ENCODE data around the gene HOXA10. TPM values are rescaled to one million over a fixed set of nuclear protein-coding genes. Genes with fewer than 3 reads are reported as not detected.

Gene HOXA10
- total RNA-seq, 1 experiment from 2014 or later: not detected

GRCh38 chr7:27214239-27214950, 40.3 kb upstream of the HOXA10 start:
- DNase-seq (ENCODE audit: low spot score): no peak
- ChIA-PET POLR2A (ENCODE audit: low non-redundant PET) (no interaction called here), CTCF (no interaction called here)
- intact Hi-C loops (cut with micrococcal nuclease; ENCODE audit: unreplicated experiment): loop anchor here (5.0 kb wide), 1 partner anchor 363 kb away; no protein-coding TSS in a partner anchor
- Histone ChIP-seq H3K4me1 (ENCODE audit: insufficient read depth, low read length, poor library complexity, severe bottlenecking) (no peaks in the 10 kb centered on the region), H3K36me3 (ENCODE audit: insufficient read depth, low read length, poor library complexity, severe bottlenecking) (no peaks in the 10 kb centered on the region), H3K9me3 (ENCODE audit: low read depth, low read length, poor library complexity, severe bottlenecking) (no peaks in the 10 kb centered on the region), H3K27me3 (replicated peaks; ENCODE audit: insufficient read depth, low read depth, low read length, poor library complexity) (peaks cover 44% of the 10 kb centered on the region), H3K27ac (ENCODE audit: low read depth, low read length, poor library complexity, severe bottlenecking) (no peak overlapping the region), H3K4me3 (ENCODE audit: low read depth, low read length, poor library complexity, severe bottlenecking) (no peak overlapping the region)
- TF ChIP-seq, protein P1, sequence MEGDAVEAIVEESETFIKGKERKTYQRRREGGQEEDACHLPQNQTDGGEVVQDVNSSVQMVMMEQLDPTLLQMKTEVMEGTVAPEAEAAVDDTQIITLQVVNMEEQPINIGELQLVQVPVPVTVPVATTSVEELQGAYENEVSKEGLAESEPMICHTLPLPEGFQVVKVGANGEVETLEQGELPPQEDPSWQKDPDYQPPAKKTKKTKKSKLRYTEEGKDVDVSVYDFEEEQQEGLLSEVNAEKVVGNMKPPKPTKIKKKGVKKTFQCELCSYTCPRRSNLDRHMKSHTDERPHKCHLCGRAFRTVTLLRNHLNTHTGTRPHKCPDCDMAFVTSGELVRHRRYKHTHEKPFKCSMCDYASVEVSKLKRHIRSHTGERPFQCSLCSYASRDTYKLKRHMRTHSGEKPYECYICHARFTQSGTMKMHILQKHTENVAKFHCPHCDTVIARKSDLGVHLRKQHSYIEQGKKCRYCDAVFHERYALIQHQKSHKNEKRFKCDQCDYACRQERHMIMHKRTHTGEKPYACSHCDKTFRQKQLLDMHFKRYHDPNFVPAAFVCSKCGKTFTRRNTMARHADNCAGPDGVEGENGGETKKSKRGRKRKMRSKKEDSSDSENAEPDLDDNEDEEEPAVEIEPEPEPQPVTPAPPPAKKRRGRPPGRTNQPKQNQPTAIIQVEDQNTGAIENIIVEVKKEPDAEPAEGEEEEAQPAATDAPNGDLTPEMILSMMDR (conservative IDR thresholded peaks at IDR 0.05; ENCODE audit: low read depth, low read length): no peak
- no peak for TF ChIP-seq EZH2 (IDR thresholded peaks at IDR 0.05; ENCODE audit: borderline replicate concordance, low read depth, low read length, poor library complexity, severe bottlenecking)
- BruUV-seq (replicated peaks): no TSS peak

GRCh38 chr7:27213433-27214238, 39.5 kb upstream of the HOXA10 start:
- no peak for DNase-seq (ENCODE audit: low spot score)
- CTCF ChIA-PET: no interaction called here
- TF ChIP-seq, protein P1 (conservative IDR thresholded peaks at IDR 0.05; ENCODE audit: low read depth, low read length): no peak
- TF ChIP-seq EZH2 (IDR thresholded peaks at IDR 0.05; ENCODE audit: borderline replicate concordance, low read depth, low read length, poor library complexity, severe bottlenecking): no peak
- Histone ChIP-seq H3K27me3 (replicated peaks; ENCODE audit: insufficient read depth, low read depth, low read length, poor library complexity) (peaks cover 50% of the 10 kb centered on the region), H3K27ac (ENCODE audit: low read depth, low read length, poor library complexity, severe bottlenecking) (no peak overlapping the region), H3K9me3 (ENCODE audit: low read depth, low read length, poor library complexity, severe bottlenecking) (no peaks in the 10 kb centered on the region), H3K36me3 (ENCODE audit: insufficient read depth, low read length, poor library complexity, severe bottlenecking) (no peaks in the 10 kb centered on the region), H3K4me3 (ENCODE audit: low read depth, low read length, poor library complexity, severe bottlenecking) (no peak overlapping the region), H3K4me1 (ENCODE audit: insufficient read depth, low read length, poor library complexity, severe bottlenecking) (no peaks in the 10 kb centered on the region)
- POLR2A ChIA-PET (ENCODE audit: low non-redundant PET): no interaction called here
- intact Hi-C loops (cut with micrococcal nuclease; ENCODE audit: unreplicated experiment): loop anchor here (5.0 kb wide), 1 partner anchor 364 kb away; no protein-coding TSS in a partner anchor
- no TSS peak for BruUV-seq (replicated peaks)

DNA sequence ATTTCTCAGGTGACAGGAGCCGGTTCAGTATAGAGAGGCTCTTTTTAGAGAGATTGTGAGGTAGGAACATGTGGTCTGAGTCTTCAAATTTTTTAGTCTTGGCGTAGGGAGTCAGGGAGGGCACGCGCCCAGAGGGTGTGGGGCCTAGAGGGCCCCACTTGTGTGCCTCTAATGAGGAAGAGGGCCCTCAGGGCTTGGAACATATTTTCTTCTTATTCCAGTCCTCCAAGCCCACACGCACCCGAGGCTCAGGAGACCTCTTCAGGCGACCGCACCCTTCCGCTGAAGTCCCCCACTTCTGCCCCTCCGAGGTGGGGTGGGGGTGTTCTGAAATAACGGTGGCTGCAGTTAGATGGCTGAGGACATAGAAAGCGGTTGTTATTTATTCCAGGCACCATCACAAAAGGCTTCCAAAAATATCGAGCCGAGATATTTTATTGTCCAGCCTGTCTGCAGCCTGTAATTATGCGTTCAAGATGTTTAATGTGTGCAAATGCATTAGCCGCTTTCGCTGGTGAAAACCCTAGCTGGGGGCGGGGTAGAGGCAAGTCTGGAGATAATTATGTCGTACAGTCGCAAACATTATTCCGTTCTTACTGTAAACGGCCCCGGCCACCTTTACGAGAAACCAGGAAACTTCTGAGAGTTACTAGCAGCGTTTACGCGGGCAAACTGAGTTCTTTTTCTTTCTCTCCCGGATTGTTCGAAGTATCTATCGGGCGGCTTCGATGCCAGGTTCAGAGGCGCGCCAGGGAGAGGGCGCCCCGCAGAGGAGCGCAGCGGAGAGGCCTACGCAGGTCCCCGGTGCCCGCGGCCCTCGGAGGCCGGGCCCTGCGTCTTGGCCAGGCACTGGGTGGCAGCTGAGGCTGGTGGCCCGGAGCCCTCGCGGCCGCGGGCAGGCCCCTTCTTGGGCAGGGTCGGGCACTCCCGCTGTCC, 38.6 kb upstream of the HOXA10 start:
- no TSS peak for BruUV-seq (replicated peaks)
- TF ChIP-seq, protein P1 (conservative IDR thresholded peaks at IDR 0.05; ENCODE audit: low read depth, low read length): no peak
- no peak for TF ChIP-seq EZH2 (IDR thresholded peaks at IDR 0.05; ENCODE audit: borderline replicate concordance, low read depth, low read length, poor library complexity, severe bottlenecking)
- no peak overlapping the region for H3K4me3 ChIP-seq (ENCODE audit: low read depth, low read length, poor library complexity, severe bottlenecking)
- DNase-seq (ENCODE audit: low spot score): no peak
- no peaks in the 10 kb centered on the region for H3K36me3 ChIP-seq (ENCODE audit: insufficient read depth, low read length, poor library complexity, severe bottlenecking)
- H3K27me3 ChIP-seq (replicated peaks; ENCODE audit: insufficient read depth, low read depth, low read length, poor library complexity): peaks cover 59% of the 10 kb centered on the region
- intact Hi-C loops (cut with micrococcal nuclease; ENCODE audit: unreplicated experiment): loop anchor here (5.0 kb wide), 1 partner anchor 365 kb away; no protein-coding TSS in a partner anchor
- H3K9me3 ChIP-seq (ENCODE audit: low read depth, low read length, poor library complexity, severe bottlenecking): no peaks in the 10 kb centered on the region
- POLR2A ChIA-PET (ENCODE audit: low non-redundant PET): no interaction called here
- CTCF ChIA-PET: no interaction called here
- no peak overlapping the region for H3K27ac ChIP-seq (ENCODE audit: low read depth, low read length, poor library complexity, severe bottlenecking)
- H3K4me1 ChIP-seq (ENCODE audit: insufficient read depth, low read length, poor library complexity, severe bottlenecking): no peaks in the 10 kb centered on the region
